ENCODE results near the gene CSDE1.
"Not testable (repeated sequence)": the region's sequence is repeated elsewhere in the genome, so short reads cannot be mapped to it uniquely, and the experiment has no call there.

CSDE1 gene

DNA sequence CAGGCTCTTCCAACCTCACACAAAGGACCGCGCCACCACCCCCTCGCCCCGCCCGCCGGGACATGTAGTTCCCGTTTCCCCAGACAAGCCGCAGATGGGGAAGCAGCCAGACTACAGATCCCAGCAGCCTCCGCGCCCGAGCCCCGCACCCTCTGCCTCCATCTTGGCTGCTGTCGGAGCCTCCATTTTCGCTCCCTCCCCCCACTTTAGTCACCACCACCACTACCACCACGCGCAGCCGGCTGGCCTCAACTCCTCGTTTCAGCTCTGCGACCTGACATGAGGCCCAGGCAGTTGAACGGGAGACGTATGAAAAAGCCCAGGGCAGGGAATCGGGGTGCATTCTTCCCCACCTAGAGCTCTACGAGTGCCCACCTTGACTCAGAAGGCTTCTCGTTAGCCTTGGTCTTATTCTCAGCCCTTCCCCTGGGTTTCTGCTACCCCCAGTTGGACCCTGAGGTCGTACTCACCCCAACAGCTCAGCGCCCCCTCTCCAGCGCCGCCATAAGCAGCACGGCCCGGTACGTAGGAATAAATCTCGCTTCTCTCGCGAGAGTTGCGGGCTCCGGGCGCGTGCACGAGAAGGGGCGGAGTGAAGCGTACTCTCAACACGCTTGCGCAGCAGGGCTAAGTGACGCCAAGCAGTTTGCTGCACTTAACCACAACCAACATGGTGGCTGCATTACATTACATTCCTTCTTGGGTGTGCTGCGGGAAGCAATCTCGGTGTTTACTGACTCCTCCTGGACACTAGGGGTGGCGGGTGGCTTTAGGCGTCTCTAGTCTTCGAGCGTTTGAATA is at the start of gene CSDE1:
TSS of gene CSDE1 (minus strand) at position 530 of the 801 bp plus-strand sequence. CDS start 18,094 bp downstream, outside the sequence.
- DNase-seq (ENCODE audit: low read depth): peak; percentile 96

DNA sequence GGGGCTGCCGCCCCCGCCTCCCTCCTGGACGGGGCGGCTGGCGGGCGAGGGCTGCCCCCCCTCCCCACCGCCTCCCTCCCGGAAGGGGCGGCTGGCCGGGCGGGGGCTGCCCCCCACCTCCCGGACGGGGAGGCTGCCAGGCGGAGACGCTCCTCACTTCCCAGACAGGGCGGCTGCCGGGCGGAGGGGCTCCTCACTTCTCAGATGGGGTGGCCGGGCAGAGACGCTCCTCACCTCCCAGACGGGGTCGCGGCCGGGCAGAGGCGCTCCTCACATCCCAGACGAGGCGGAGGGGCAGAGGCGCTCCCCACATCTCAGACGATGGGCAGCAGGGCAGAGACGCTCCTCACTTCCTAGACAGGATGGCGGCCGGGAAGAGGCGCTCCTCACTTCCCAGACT is 46.7 kb upstream of the CSDE1 start:
- DNase-seq (ENCODE audit: low read depth): not testable (repeated sequence)

DNA sequence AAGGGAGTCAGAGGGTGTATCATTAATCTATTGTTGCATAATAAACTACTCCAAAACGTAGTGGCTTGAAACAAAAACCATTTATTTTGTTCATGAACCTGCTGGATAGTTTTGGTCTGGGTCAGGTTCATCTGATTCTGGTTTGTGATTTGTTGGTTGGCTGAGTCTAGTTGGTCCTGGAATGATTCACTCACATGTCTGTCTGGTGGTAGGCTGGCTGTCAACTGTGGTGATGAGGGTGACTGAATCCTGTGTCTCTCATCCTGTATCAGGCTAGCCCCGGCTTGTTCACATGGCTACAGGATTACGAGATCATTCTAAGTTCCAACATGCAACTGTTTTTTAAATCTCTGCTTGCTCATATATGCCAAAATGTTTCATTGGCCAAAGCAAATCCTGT is 45.2 kb upstream of the CSDE1 start:
- DNase-seq (ENCODE audit: low read depth): no peak

- DNase-seq (ENCODE audit: low read depth): no peak
Observed at GRCh38 chr1:114794038-114794437, 36.3 kb upstream of the CSDE1 start.

DNA sequence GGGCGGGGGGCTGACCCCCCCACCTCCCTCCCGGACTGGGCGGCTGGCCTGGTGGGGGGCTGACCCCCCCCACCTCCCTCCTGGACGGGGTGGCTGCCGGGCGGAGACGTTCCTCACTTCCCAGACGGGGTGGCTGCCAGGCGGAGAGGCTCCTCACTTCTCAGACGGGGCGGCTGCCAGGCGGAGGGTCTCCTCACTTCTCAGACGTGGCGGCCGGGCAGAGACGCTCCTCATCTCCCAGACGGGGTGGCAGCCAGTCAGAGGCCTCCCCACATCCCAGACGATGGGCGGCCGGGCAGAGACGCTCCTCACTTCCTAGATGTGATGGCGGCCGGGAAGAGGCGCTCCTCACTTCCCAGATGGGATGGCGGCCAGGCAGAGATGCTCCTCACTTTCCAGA is 32.8 kb upstream of the CSDE1 start:
- DNase-seq (ENCODE audit: low read depth): not testable (repeated sequence)

DNA sequence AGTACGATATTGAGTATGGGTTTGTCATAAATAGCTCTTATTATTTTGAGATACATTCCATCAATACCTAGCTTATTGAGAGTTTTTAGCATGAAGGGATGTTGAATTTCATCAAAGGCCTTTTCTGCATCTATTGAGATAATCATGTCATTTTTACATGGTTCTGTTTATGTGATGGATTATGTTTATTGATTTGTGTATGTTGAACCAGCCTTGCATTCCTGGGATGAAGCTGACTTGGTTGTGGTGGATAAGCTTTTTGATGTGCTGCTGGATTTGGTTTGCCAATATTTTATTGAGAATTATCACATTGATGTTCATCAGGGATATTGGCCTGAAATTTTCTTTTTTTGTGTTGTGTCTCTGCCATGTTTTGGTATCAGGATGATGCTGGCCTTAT is 28.7 kb upstream of the CSDE1 start:
- DNase-seq (ENCODE audit: low read depth): not testable (repeated sequence)

- DNase-seq (ENCODE audit: low read depth): no peak
Observed at GRCh38 chr1:114782476-114782875, 24.7 kb upstream of the CSDE1 start.

- peak; percentile 89 for DNase-seq (ENCODE audit: low read depth)
Observed at GRCh38 chr1:114780344-114781226, 22.8 kb upstream of the CSDE1 start, which contains the start of gene SIKE1. SIKE1 (minus strand) TSS chr1:114780685; CDS start chr1:114780607, 78 bp downstream.

DNA sequence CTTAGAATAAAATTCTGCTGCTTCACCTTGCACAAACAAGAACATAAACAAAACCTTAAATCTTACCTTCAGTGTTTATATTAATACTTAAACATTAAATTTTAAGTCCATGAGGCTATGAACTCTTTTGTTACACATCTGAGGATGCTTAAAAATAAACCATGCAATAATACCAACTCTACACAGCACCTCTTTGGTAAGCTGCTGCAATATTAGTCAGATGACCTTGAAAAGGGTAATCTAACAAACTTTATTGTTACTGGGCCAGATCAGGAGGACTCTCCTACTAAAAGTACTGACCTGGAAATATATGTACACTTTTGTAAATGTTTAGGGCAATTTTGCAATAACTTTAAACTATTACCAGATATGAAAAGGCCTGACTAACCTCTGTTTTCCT is 21.9 kb upstream of the CSDE1 start:
- DNase-seq (ENCODE audit: low read depth): no peak

GRCh38 chr1:114776726-114777125 is 18.9 kb upstream of the CSDE1 start:
- not testable (repeated sequence) for DNase-seq (ENCODE audit: low read depth)

DNA sequence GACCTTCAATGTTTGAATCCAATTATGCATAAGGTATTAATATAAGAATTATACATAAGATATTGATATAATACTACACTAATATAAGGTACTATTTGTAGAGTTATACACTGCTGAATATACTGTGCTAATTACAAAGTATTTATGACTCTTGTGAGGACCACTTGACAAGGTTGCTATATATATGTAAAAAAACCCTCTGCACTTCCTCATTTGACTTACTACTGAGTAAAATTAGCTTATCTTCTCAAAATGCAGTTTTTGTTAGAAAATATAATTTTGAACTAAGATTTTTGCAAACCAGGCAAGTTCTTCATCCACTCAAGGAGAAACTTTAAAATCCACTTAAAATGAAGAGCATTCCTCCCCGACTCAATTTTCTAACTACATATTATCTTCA is 14.2 kb upstream of the CSDE1 start:
- DNase-seq (ENCODE audit: low read depth): no peak

GRCh38 chr1:114770989-114771388 is 13.2 kb upstream of the CSDE1 start:
- no peak for DNase-seq (ENCODE audit: low read depth)

GRCh38 chr1:114764689-114765088 is 6.9 kb upstream of the CSDE1 start:
- DNase-seq (ENCODE audit: low read depth): no peak

GRCh38 chr1:114758256-114758832 is 560 bp upstream of the CSDE1 start:
- DNase-seq (ENCODE audit: low read depth): no peak

DNA sequence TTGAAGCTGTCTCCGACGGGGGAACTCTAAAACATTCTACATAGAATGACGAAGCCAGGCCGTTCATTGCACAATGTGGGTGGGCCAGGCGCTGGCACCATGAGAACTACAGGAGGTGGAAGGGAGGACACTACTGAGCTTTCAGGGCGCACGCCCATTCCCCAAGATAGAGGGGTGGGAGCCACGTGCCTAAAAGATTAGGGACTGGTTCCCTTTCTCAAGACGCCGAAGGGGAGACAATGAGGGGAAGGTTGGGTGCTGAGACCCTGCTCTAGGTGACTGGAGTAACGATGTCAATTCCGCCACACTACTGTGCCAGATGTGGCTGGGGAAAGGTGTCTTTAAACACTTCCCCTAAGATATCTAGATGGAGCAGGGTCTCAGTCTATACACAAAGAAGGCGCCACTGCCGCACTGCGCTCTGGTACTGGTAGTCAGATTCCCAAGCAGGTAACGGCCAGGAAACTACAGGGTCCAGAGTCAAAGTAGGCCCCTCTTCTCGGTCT is 782 bp downstream of the CSDE1 start:
- no peak for DNase-seq (ENCODE audit: low read depth)

DNA sequence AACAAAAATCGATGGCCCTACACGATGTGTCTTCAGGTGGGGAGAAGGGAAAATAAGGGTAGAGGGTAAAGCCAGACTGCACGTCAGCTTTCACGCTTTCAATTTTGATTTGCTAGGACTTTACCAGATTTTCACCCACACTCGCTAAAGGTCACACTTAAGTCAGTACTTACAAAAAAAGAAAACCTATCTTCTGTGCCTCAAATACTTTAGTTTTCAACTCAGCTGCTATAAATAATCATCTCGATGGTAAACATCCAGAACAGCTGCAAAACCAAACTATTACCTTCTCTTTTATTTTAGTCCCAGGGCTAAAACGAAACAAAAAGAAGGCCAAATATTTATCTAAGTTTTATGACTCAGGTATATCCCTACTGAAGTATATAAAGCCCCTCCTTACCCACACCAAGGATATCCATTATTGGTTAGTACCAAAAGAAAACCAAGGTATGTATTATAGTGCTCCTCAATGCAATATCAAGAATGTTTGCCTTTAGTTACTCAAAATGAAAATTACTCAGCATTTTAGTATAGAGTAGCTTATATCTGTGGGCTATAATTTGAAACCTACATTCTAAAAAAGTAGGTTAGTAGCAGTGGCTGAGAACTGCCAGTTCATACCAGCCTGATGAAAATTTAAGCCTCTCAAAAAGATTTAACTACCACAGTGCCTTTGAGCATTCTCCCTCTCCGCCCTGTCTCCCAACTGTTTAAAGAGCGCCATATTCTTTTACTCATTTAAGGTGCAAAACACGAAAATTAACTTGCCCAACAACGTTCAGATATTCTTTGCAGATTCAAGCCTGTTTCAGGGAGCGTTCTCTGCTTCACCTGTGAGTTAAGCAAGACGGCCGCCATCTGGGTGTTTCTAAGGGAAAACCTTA is 1.5 kb downstream of the CSDE1 start:
- no peak for DNase-seq (ENCODE audit: low read depth)

- no peak for DNase-seq (ENCODE audit: low read depth)
Observed at GRCh38 chr1:114755006-114755931, 2.5 kb downstream of the CSDE1 start.

DNA sequence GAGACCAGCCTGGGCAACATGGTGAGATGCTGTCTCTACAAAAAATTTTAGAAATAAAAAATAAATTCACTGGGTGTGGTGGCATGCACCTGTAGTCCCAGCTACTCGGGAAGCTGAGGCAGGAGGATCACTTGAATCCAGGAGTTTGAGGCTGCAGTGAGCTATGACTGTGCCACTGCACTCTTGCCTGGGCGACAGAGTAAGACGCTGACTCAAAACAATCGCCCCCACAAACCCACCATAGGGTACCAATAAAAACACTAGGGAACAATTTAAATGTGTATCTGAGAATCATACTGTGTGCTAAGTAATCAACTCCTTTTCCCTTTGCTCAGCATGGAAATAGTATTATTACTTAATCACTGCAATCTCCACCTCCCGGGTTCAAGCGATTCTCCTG is 4.1 kb downstream of the CSDE1 start:
- not testable (repeated sequence) for DNase-seq (ENCODE audit: low read depth)

DNA sequence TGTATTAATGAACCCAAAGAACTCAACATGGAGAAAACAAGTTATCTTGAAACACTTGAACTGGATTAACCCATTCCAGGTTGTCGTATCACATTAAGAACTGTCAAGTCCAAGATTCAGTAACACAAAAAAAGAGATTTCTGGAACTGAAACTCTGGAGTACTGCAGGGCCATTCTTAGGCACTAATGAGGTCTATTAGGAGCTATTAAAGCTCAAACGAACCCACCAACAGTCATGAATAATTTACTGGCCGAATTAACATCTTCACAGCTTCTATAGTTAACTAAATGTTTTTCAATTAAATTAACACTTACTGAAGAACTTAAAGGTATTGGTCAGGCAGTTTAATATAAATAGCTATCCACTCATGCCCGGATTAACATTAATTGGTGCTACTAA is 4.6 kb downstream of the CSDE1 start:
- no peak for DNase-seq (ENCODE audit: low read depth)

DNA sequence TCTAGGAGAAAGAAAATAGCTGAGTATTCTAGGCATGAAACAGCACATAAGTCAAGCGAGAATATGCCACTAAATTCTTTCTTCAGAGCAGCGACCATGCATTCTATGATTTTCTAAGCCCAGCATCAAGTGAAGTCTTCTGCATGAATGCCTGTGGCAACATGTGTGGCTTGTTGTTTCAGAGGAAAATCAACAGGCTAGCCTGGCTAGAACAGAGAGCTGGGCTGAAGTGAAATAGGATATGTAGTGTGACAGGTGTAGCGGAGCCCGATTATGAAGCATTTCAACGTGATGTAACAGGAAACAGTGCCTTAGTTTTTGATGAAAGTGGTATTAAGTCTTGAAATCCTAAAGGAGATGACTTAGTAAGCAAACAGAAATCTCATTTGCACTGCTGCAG is 7.0 kb downstream of the CSDE1 start:
- no peak for DNase-seq (ENCODE audit: low read depth)

Data from stimulated activated CD8-positive, alpha-beta memory T cell treated with anti-CD3 and anti-CD28 coated beads, Interleukin-15, amount 100 ng/mL, for 1 hour (primary cell).